Midbrain (tissue), 1 donor: ENCODE results near the gene CELF5.
"Not testable (repeated sequence)": the region's sequence is repeated elsewhere in the genome, so short reads cannot be mapped to it uniquely, and the experiment has no call there.

Source experiments
- DNase-seq: peaks from one replicate; lab custom pipeline; 2025; lab: John Stamatoyannopoulos, UW

Gene CELF5

GRCh38 chr19:3190470-3190770 lies 34.0 kb upstream of the CELF5 start:
- no peak for DNase-seq

DNA sequence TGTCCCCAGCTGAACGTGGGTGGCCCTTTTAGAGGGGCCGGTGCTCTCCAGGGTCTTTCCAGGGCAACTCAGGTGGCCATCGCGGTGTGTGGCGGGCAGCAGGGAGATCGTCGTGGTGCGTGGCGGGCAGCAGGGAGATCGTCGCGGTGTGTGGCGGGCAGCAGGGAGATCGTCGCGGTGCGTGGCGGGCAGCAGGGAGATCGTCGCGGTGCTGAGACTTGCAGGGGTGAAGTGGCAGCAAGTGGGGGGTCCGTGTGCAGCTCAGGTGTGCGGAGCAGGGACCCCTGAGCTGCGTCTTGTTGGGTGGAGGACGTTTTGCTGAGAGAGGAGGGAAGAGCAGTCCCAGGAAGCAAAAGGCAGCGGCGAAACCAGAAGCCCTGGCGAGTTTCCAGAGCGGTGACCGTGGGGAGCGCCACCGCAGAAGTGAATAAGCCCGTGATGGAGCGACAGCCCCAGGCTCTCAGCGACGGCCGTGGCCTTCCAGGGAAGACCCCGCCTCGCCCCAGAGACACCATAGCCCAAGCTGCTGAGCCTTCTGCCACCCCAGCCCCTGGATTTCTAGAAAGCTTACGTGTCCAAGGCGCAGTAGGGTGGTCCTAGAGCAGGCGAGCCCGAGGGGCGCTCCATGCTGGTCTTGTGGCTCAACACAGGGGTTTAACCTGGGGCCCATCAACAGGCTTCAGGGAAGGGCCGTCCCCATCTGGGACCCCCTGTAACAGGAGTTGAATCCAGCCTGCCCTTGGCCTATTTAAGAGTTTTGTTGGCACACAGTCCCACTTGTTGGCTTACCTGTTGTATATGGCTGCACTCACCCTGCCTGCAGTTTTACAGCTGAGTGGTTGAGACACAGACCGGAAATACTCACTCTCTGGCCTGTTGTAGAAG lies 33.3 kb upstream of the CELF5 start:
- DNase-seq, result no peak

GRCh38 chr19:3191806-3192104 lies 32.7 kb upstream of the CELF5 start:
- DNase-seq, result not testable (repeated sequence)

DNA sequence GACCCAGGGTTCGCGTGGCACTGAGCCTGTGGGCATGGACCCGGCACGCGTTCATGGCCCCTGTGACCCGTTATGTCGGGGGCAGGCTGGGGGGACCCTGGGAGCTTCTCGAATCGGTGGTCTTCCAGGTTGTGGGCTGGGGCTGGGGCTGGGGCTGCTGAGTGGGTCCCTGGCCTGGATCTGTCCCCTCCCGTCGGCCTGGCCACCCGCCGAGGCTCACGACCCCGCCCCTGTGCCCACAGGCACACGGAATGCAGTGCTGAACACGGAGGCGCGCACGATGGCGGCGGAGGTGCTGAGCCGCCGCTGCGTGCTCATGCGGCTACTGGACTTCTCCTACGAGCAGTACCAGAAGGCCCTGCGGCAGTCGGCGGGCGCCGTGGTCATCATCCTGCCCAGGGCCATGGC lies 32.2 kb upstream of the CELF5 start:
- DNase-seq, result no peak

GRCh38 chr19:3192684-3193083 lies 31.8 kb upstream of the CELF5 start:
- DNase-seq, result no peak

GRCh38 chr19:3193256-3194105 lies 31.0 kb upstream of the CELF5 start:
- DNase-seq, result no peak

GRCh38 chr19:3194106-3195087 lies 30.1 kb upstream of the CELF5 start:
- no peak for DNase-seq

GRCh38 chr19:3196064-3196932 lies 28.2 kb upstream of the CELF5 start:
- DNase-seq, result no peak

DNA sequence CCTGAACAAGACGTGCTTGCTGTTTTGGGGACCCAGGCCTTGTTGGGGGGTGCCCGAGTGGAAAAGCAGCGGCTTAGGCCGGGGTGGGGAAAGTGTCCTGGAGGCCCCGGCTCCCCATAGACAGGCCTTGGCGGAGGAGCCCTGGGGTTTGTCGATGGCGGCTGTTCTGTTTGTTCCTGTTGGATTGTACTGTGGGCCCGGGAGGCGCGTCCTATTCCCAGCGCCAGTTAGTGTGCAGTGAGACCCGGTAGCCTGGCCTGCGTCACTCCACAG lies 27.6 kb upstream of the CELF5 start:
- no peak for DNase-seq

- DNase-seq, result no peak
Measured at GRCh38 chr19:3198901-3199700, 25.4 kb upstream of the CELF5 start.

GRCh38 chr19:3201072-3201700 lies 23.3 kb upstream of the CELF5 start:
- DNase-seq, result no peak

DNA sequence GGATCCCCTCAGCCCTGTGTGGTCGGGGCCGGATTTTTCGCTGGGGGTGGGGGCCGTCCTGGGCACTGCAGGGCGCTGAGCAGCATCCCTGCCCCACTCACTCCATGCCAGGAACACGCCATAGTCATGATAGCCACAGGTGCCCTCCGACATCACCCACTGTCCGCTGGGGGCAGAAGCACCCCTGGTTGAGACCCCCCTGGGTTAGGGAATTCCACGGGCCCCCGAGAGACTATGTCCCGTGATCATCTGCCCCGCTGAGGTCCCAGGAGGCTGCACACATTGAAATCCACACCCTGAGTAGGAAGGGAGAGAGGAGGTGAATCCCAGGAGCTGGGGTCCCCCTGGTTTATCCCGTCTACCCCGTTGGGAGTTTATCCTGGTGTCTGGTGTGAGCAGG lies 22.6 kb upstream of the CELF5 start:
- DNase-seq, result no peak

DNA sequence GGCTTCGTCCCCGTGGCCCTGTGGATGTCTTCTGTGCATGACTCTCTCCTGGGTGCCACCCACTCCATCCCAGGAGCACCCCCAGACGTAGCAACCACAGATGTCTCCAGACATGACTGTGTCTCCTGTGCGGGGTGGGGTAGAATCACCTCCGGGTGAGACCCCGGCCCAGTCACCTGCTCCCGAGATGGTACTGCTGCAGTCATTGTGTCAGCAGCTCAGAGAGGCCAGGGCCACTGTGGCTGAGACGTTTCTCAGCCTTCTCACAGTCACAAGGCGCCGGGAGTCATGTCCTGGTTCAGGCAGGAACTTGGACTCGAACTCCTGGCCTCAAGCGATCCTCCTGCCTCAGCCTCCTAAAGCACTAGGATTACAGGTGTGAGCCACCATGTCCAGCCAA lies 22.1 kb upstream of the CELF5 start:
- no peak for DNase-seq

DNA sequence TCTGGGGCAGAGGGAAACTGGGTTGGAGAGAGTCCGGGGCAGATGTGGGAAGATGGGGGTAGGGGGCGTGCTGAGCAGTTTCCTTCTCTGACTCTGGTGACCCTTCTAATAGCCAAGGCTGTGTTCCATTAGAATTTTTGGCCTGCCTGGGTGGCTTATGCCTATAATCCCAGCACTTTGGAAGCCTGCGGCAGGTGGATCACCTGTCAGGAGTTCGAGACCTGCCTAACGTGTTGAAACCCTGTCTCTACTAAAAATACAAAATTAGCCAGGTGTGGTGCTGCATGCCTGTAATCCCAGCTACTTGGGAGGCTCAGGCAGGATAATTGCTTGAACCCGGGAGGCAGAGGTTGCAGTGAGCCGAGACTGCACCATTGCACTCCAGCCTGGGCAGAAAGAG lies 21.6 kb upstream of the CELF5 start:
- DNase-seq, result not testable (repeated sequence)

GRCh38 chr19:3203805-3204645 lies 20.4 kb upstream of the CELF5 start:
- DNase-seq, result no peak

- no peak for DNase-seq
Measured at GRCh38 chr19:3204646-3205275, 19.7 kb upstream of the CELF5 start.

GRCh38 chr19:3206216-3206953 lies 18.1 kb upstream of the CELF5 start:
- DNase-seq, result no peak
